HepG2 (cell line): ENCODE results near the gene USB1. TPM values are rescaled to one million over a fixed set of nuclear protein-coding genes. Genes with fewer than 3 reads are reported as not detected.

ENCODE experiments used
- ATF3 ChIP-seq: sonication (generic); formaldehyde crosslinking; IDR thresholded peaks from 2 replicates; pipeline ENCODE4 v1.4.0; 2020; ENCODE audit warnings: missing genetic modification reagents
- BCLAF1 ChIP-seq: fragments of 450-650 bp; IDR thresholded peaks from 2 replicates; pipeline ENCODE4 v1.6.1; 2017; ENCODE audit warnings: mild to moderate bottlenecking
- CEBPG ChIP-seq: IDR thresholded peaks from 2 replicates; pipeline ENCODE4 v1.6.1; 2016
- DBP ChIP-seq: sonication (generic); formaldehyde crosslinking; IDR thresholded peaks from 2 replicates; pipeline ENCODE4 v1.4.0; 2020; ENCODE audit warnings: missing genetic modification reagents; ENCODE audit errors: not compliant biosample characterization
- E2F1 ChIP-seq: sonication (generic); formaldehyde crosslinking; IDR thresholded peaks from 2 replicates; pipeline ENCODE4 v1.5.0; 2020; ENCODE audit warnings: missing genetic modification reagents
- FOSL2 ChIP-seq: sonication (generic); formaldehyde crosslinking; IDR thresholded peaks from 2 replicates; pipeline ENCODE4 v1.4.0; 2020; ENCODE audit warnings: missing genetic modification reagents
- HIC2 ChIP-seq: sonication (generic); formaldehyde crosslinking; IDR thresholded peaks from 2 replicates; pipeline ENCODE4 v1.9.0; 2022; ENCODE audit warnings: low read depth, missing genetic modification reagents
- ISX ChIP-seq: sonication (generic); formaldehyde crosslinking; conservative IDR thresholded peaks from 2 replicates; pipeline ENCODE4 v1.5.0; 2020; ENCODE audit warnings: missing genetic modification reagents
- SMAD9 ChIP-seq: sonication (generic); formaldehyde crosslinking; IDR thresholded peaks from 2 replicates; pipeline ENCODE4 v1.5.1; 2020; ENCODE audit warnings: mild to moderate bottlenecking, missing genetic modification reagents
- SNAPC4 ChIP-seq: sonication (generic); formaldehyde crosslinking; IDR thresholded peaks from 2 replicates; pipeline ENCODE4 v1.4.0; 2020; ENCODE audit warnings: mild to moderate bottlenecking, missing genetic modification reagents
- STAT5B ChIP-seq: sonication (generic); formaldehyde crosslinking; IDR thresholded peaks from 2 replicates; pipeline ENCODE4 v1.4.0; 2020; ENCODE audit warnings: missing genetic modification reagents
- SYNCRIP ChIP-seq: fragments of 200-400 bp; formaldehyde crosslinking; IDR thresholded peaks from 2 replicates; pipeline ENCODE4 v1.6.1; 2018; ENCODE audit warnings: mild to moderate bottlenecking, low read depth, low read length; ENCODE audit not compliant: insufficient read depth
- TCF7 ChIP-seq: sonication (generic); IDR thresholded peaks from 2 replicates; pipeline ENCODE4 v1.6.1; 2016; ENCODE audit warnings: antibody characterized with exemption, low read depth
- ZBTB7A ChIP-seq: sonication (generic); formaldehyde crosslinking; IDR thresholded peaks from 2 replicates; pipeline ENCODE4 v1.8.0; 2022; ENCODE audit warnings: mild to moderate bottlenecking, missing genetic modification reagents
- ZNF136 ChIP-seq: sonication (generic); formaldehyde crosslinking; IDR thresholded peaks from 2 replicates; pipeline ENCODE4 v1.8.1; 2022; ENCODE audit warnings: low read depth, mild to moderate bottlenecking, moderate library complexity, missing genetic modification reagents
- ZNF263 ChIP-seq: sonication (generic); formaldehyde crosslinking; IDR thresholded peaks from 2 replicates; pipeline ENCODE4 v1.4.0; 2020; ENCODE audit warnings: missing genetic modification reagents
- ZNF773 ChIP-seq: sonication (generic); formaldehyde crosslinking; IDR thresholded peaks from 2 replicates; pipeline ENCODE4 v1.4.0; 2020; ENCODE audit warnings: missing genetic modification reagents, borderline replicate concordance
- polyA plus RNA-seq, 8 experiments: library from polyadenylated mRNA; depleted of rRNA in 3 of 8; stranded (reverse) in 7 of 8; unstranded in 1 of 8; fragments of >200 nt; fragmentation: Illumina TruSeq in 4 of 8; extraction: Trizol in 4 of 8; gene quantifications; 2 replicates each; pipeline versions ENCODE4 v1.2.1 to v1.2.3, GENCODE V29; 2011 to 2016; ENCODE audit warnings: low read depth in 4 of 8, missing spikeins in 1 of 8, mixed read lengths in 1 of 8; ENCODE audit not compliant: insufficient read depth in 1 of 8
- total RNA-seq, 5 experiments: library from RNA; depleted of rRNA; stranded (reverse); fragments of >200 nt; fragmentation: Illumina TruSeq; extraction: Trizol; gene quantifications; 2 replicates each; pipeline ENCODE4 v1.2.3, GENCODE V29; 2016; ENCODE audit warnings: low read depth in 1 of 5

USB1 gene
- total and polyA plus RNA-seq, 2 of the 13 experiments (the other 11 are each of a cell fraction or from before 2014, with no cell fraction given): 16.7 to 65.4 TPM

- TF ChIP-seq ISX (peak; percentile 91; the same call in 1 of the 2 replicates), ZNF773 (no peak; the same call in 1 of the 2 replicates), E2F1 (0 out of 2 replicates have a peak, but pooled peaks have one; percentile 39), CEBPG (CRISPR knock-in tag) (no peak), ZNF263 (CRISPR knock-in tag) (peak; percentile 96), SMAD9 (no peak), ZNF136 (0 out of 2 replicates have a peak, but pooled peaks have one; percentile 8), ZBTB7A (CRISPR knock-in tag) (peak; percentile 95), SNAPC4 (no peak), DBP (CRISPR knock-in tag) (peak; percentile 47), STAT5B (no peak), FOSL2 (CRISPR knock-in tag) (peak; percentile 26; the same call in 1 of the 2 replicates), SYNCRIP (no peak), BCLAF1 (no peak), TCF7 (no peak), HIC2 (CRISPR knock-in tag) (no peak; the same call in 1 of the 2 replicates), ATF3 (peak; percentile 61)
These were observed 24.3 kb downstream of the USB1 start, which contains the start of gene MMP15 (continued) for GRCh38 chr16:58025351-58026138.
